ENCODE results near the gene MND1.

MND1 gene

GRCh38 chr4:153333874-153334273, 10.6 kb upstream of the MND1 start:
- no peak for TF ChIP-seq CTCF (IDR thresholded peaks at IDR 0.05; ENCODE audit: insufficient read depth, low read depth, low read length, missing control alignments)
- DNase-seq (ENCODE audit: low read depth), result no peak
- no peak overlapping the region for H3K4me3 ChIP-seq (ENCODE audit: low read depth, low read length)

- TF ChIP-seq CTCF (IDR thresholded peaks at IDR 0.05; ENCODE audit: insufficient read depth, low read depth, low read length, missing control alignments), result no peak
- DNase-seq (ENCODE audit: low read depth), result no peak
Measured at GRCh38 chr4:153335665-153336064, 8.8 kb upstream of the MND1 start.

GRCh38 chr4:153337686-153338085, 6.8 kb upstream of the MND1 start:
- TF ChIP-seq CTCF (IDR thresholded peaks at IDR 0.05; ENCODE audit: insufficient read depth, low read depth, low read length, missing control alignments), result no peak
- H3K4me3 ChIP-seq (ENCODE audit: low read depth, low read length), result no peak overlapping the region

More at GRCh38 chr4:153335665-153336064, 8.8 kb upstream of the MND1 start:
- no peak overlapping the region for H3K4me3 ChIP-seq (ENCODE audit: low read depth, low read length)

DNA sequence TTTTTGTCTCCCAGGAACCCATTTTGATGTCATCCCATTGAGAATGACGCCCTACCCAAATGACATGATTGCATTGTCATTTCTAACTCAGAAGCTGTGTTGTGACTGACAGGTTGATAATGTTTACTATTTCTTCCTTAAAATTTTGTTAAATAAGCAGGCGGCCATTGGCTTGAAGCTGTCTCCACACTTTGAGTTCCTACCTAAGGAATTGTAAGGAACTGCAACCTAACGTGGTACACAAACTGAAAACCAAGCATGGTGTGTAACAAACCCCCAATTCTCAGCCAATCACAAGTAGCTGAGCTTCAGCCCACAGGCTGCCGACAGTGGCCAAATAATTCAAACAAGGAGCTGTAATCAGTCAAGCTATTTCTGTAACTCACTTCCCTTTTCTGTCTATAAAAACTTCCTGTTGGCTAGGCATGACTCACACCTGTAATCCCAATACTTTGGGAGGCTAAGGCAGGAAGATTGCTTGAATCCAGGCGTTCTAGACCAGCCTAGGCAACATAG, 2.9 kb upstream of the MND1 start:
- TF ChIP-seq CTCF (IDR thresholded peaks at IDR 0.05; ENCODE audit: insufficient read depth, low read depth, low read length, missing control alignments), result no peak
- peak; percentile 42 for DNase-seq (ENCODE audit: low read depth)
- no peak overlapping the region for H3K4me3 ChIP-seq (ENCODE audit: low read depth, low read length)

More at GRCh38 chr4:153337686-153338085, 6.8 kb upstream of the MND1 start:
- no peak for DNase-seq (ENCODE audit: low read depth)

GRCh38 chr4:153342751-153343552, 1.5 kb upstream of the MND1 start:
- no peak for TF ChIP-seq CTCF (IDR thresholded peaks at IDR 0.05; ENCODE audit: insufficient read depth, low read depth, low read length, missing control alignments)
- H3K4me3 ChIP-seq (ENCODE audit: low read depth, low read length), result no peak overlapping the region
- DNase-seq (ENCODE audit: low read depth), result no peak

GRCh38 chr4:153345012-153345981, 809 bp downstream of the MND1 start:
- peak; percentile 76 for DNase-seq (ENCODE audit: low read depth)
- no peak for TF ChIP-seq CTCF (IDR thresholded peaks at IDR 0.05; ENCODE audit: insufficient read depth, low read depth, low read length, missing control alignments)

More at GRCh38 chr4:153345012-153345981, 809 bp downstream of the MND1 start:
- H3K4me3 ChIP-seq (ENCODE audit: low read depth, low read length), result peak overlapping the region; percentile 96

Data from GM12865 (cell line).